IMR-90 (cell line): ENCODE data around the gene CTNNBIP1. TPM values are rescaled to one million over a fixed set of nuclear protein-coding genes. Genes with fewer than 3 reads are reported as not detected.
A peak's percentile ranks its signal among the peaks of the same experiment; 100 is the strongest.

Source experiments
- ATAC-seq: fragments of 200-7000 bp; cut with Tn5 transposase; 2 replicates; pipeline ENCODE4 v1.9.1; 2020; ENCODE audit warnings: low read depth, mild to moderate bottlenecking, moderate library complexity
- BruUV-seq: library from RNA; stranded (reverse); fragments of 400-500 nt; replicated peaks from 2 replicates; lab custom pipeline; 2021; lab: Mats Ljungman, UMichigan
- CTCF ChIA-PET: fragments of 300-600 bp; formaldehyde crosslinking; extraction: SDS; loops from one replicate; lab custom pipeline; 2021; ENCODE audit warnings: antibody characterized with exemption; lab: Yijun Ruan, JAX
- POLR2A ChIA-PET: fragments of 300-600 bp; sonication (Branson Sonifier 250); formaldehyde crosslinking; loops from one replicate; lab custom pipeline; 2022; ENCODE audit warnings: antibody characterized with exemption; ENCODE audit not compliant: unreplicated experiment; lab: Charles Lee
- DNase-seq: peaks from one replicate; pipeline ENCODE4 v3.0.0; 2013
- H2AFZ ChIP-seq: replicated peaks from 2 replicates; pipeline ENCODE3; 2013; ENCODE audit warnings: low read length, mild to moderate bottlenecking; ENCODE audit not compliant: poor library complexity
- H2AK5ac ChIP-seq: 2 replicates; pipeline ENCODE4 v1.6.1; 2013; ENCODE audit warnings: low read depth, low read length, inconsistent platforms
- H2AK9ac ChIP-seq: replicated peaks from 2 replicates; pipeline ENCODE3; 2013; ENCODE audit warnings: mild to moderate bottlenecking, low read depth, low read length, moderate library complexity; ENCODE audit not compliant: poor library complexity
- H2BK120ac ChIP-seq: 2 replicates; pipeline ENCODE4 v1.6.1; 2013; ENCODE audit warnings: low read depth, low read length, inconsistent platforms
- H2BK15ac ChIP-seq: 3 replicates; pipeline ENCODE4 v1.6.1; 2013; ENCODE audit warnings: low read depth, low read length, inconsistent platforms
- H2BK20ac ChIP-seq: 2 replicates; pipeline ENCODE4 v1.6.1; 2013; ENCODE audit warnings: low read depth, mild to moderate bottlenecking, inconsistent platforms, low read length, moderate library complexity
- H2BK5ac ChIP-seq: 2 replicates; pipeline ENCODE4 v1.6.1; 2013; ENCODE audit warnings: mild to moderate bottlenecking, low read depth, low read length, inconsistent platforms; ENCODE audit not compliant: poor library complexity, severe bottlenecking
- H3K14ac ChIP-seq: replicated peaks from 2 replicates; pipeline ENCODE4 v1.6.1; 2013; ENCODE audit warnings: low read depth, low read length, inconsistent platforms
- H3K18ac ChIP-seq: 2 replicates; pipeline ENCODE4 v1.6.1; 2013; ENCODE audit warnings: low read depth, low read length, control low read depth
- H3K23ac ChIP-seq: 2 replicates; pipeline ENCODE4 v1.6.1; 2013; ENCODE audit warnings: low read depth, low read length, inconsistent platforms
- H3K27ac ChIP-seq: 2 replicates; pipeline ENCODE4 v1.5.1; 2013; ENCODE audit warnings: mild to moderate bottlenecking, control low read depth, low read length; ENCODE audit not compliant: insufficient read depth
- H3K27me3 ChIP-seq: 2 replicates; pipeline ENCODE4 v1.6.1; 2013; ENCODE audit warnings: low read length; ENCODE audit not compliant: control insufficient read depth, insufficient read depth
- H3K36me3 ChIP-seq: 2 replicates; pipeline ENCODE4 v1.6.1; 2013; ENCODE audit warnings: low read length, mixed read lengths; ENCODE audit not compliant: control insufficient read depth, insufficient read depth
- H3K4ac ChIP-seq: 2 replicates; pipeline ENCODE4 v1.6.1; 2013; ENCODE audit warnings: low read depth, low read length, inconsistent platforms
- H3K4me1 ChIP-seq: 2 replicates; pipeline ENCODE4 v1.6.1; 2013; ENCODE audit warnings: low read length, mixed read lengths; ENCODE audit not compliant: control insufficient read depth, insufficient read depth
- H3K4me2 ChIP-seq: 2 replicates; pipeline ENCODE4 v1.6.1; 2013; ENCODE audit warnings: low read depth, mild to moderate bottlenecking, control low read depth, low read length, moderate library complexity
- H3K4me3 ChIP-seq: 2 replicates; pipeline ENCODE4 v1.5.1; 2013; ENCODE audit warnings: low read depth, mild to moderate bottlenecking, control low read depth, low read length, moderate library complexity; ENCODE audit not compliant: insufficient read depth
- H3K56ac ChIP-seq: 2 replicates; pipeline ENCODE4 v1.6.1; 2013; ENCODE audit warnings: low read length, inconsistent platforms; ENCODE audit not compliant: insufficient read depth; ENCODE audit errors: extremely low read depth
- H3K79me1 ChIP-seq, 2 experiments: 2 replicates each; pipeline ENCODE4 v1.6.1; 2013; ENCODE audit warnings: low read length in 2 of 2, inconsistent platforms in 1 of 2, low read depth in 1 of 2
- H3K9ac ChIP-seq: 2 replicates; pipeline ENCODE4 v1.6.1; 2013; ENCODE audit warnings: low read depth, low read length, control low read depth
- H3K9me1 ChIP-seq: 2 replicates; pipeline ENCODE4 v1.6.1; 2013; ENCODE audit warnings: low read length, inconsistent platforms; ENCODE audit not compliant: insufficient read depth
- H3K9me3 ChIP-seq: 2 replicates; pipeline ENCODE4 v1.6.1; 2013; ENCODE audit warnings: low read length; ENCODE audit not compliant: control insufficient read depth, insufficient read depth
- H4K20me1 ChIP-seq: 2 replicates; pipeline ENCODE4 v1.6.1; 2013; ENCODE audit warnings: low read length, inconsistent platforms; ENCODE audit not compliant: insufficient read depth
- H4K5ac ChIP-seq: 2 replicates; pipeline ENCODE4 v1.6.1; 2013; ENCODE audit warnings: mild to moderate bottlenecking, low read depth, low read length, control low read depth
- H4K8ac ChIP-seq, 2 experiments: 2 replicates each; pipeline ENCODE4 v1.6.1; 2013; ENCODE audit warnings: low read depth in 2 of 2, low read length in 2 of 2, control low read depth in 1 of 2, inconsistent platforms in 1 of 2
- H4K91ac ChIP-seq: 2 replicates; pipeline ENCODE4 v1.6.1; 2013; ENCODE audit warnings: low read depth, low read length, inconsistent platforms; ENCODE audit not compliant: insufficient read depth
- RCOR1 ChIP-seq: IDR thresholded peaks from 2 replicates; pipeline ENCODE4 v1.6.1; 2012; ENCODE audit warnings: mild to moderate bottlenecking, low read length, improper control_type of control experiment; ENCODE audit not compliant: insufficient replicate concordance
- USF2 ChIP-seq: fragments of 150-350 bp; IDR thresholded peaks from 2 replicates; pipeline ENCODE4 v1.6.1; 2017; ENCODE audit warnings: mild to moderate bottlenecking, antibody characterized with exemption, low read length, low read depth
- WGBS, 2 experiments: methylation state at CpG; one replicate each; pipeline versions ENCODE4 v1.1.5 to v1.1.7; 2013; ENCODE audit warnings: missing lambda C conversion rate in 2 of 2; ENCODE audit not compliant: insufficient read length in 1 of 2; ENCODE audit errors: extremely low coverage in 2 of 2; 5-methylcytosine and 5-hydroxymethylcytosine counted together
- dilution Hi-C: fragments of 300-500 bp; cut with HindIII; formaldehyde crosslinking; loops from one replicate; pipeline ENCODE4 v1.14.3; 2018; ENCODE audit warnings: low sequenced_read_pairs; ENCODE audit not compliant: unreplicated experiment
- in situ Hi-C: fragments of 300-500 bp; cut with MboI; formaldehyde crosslinking; loops from 3 replicates; pipeline ENCODE4 v1.14.3; 2019; ENCODE audit warnings: low sequenced_read_pairs, inconsistent platforms, mixed read lengths
- intact Hi-C: fragments of 100-400 bp; cut with micrococcal nuclease; formaldehyde crosslinking; loops from 2 replicates; pipeline ENCODE4 v1.10.0; 2022
- polyA plus RNA-seq, 3 experiments: library from polyadenylated mRNA; depleted of rRNA; stranded (reverse); fragments of >200 nt; gene quantifications; 2 replicates each; pipeline ENCODE4 v1.2.3, GENCODE V29; 2012; ENCODE audit warnings: low replicate concordance in 1 of 3
- total RNA-seq: library from RNA; depleted of rRNA; stranded (reverse); fragments of >200 nt; gene quantifications from 2 replicates; pipeline ENCODE4 v1.2.3, GENCODE V29; 2012

CTNNBIP1 gene
- total and polyA plus RNA-seq, 2 of the 4 experiments (the other 2 are of a cell fraction): 24.7 to 28.5 TPM

GRCh38 chr1:9825093-9826074 lies 84.7 kb downstream of the CTNNBIP1 start:
- H2BK120ac ChIP-seq: no peak overlapping the region
- H3K4me1 ChIP-seq: 0 out of 2 replicates have a peak, but pooled peaks cover 2% of the 10 kb centered on the region
- ChIA-PET CTCF (interaction anchor here (0.6 kb wide), 2 partner anchors 131 to 621 kb away, joined by 3 read pairs; no protein-coding TSS in a partner anchor), POLR2A (no interaction called here)
- H3K79me1 ChIP-seq: peaks cover 12 to 27% of the 10 kb centered on the region in 2 experiments
- H2BK20ac ChIP-seq: no peak overlapping the region
- no peak overlapping the region for H3K56ac ChIP-seq
- no peak overlapping the region for H3K27ac ChIP-seq
- H2BK5ac ChIP-seq: no peak overlapping the region
- no peak overlapping the region for H2AK5ac ChIP-seq
- H4K8ac ChIP-seq: no peak overlapping the region
- H3K23ac ChIP-seq: no peak overlapping the region
- no peak overlapping the region for H4K5ac ChIP-seq
- H3K27me3 ChIP-seq: no peaks in the 10 kb centered on the region
- H3K9ac ChIP-seq: no peak overlapping the region
- peaks cover 7% of the 10 kb centered on the region; the same call in 1 of the 2 replicates for H3K9me1 ChIP-seq
- no peak overlapping the region for H3K18ac ChIP-seq
- peaks cover 22% of the 10 kb centered on the region; the same call in 1 of the 2 replicates for H4K20me1 ChIP-seq
- no TSS peak for BruUV-seq
- H4K91ac ChIP-seq: no peak overlapping the region
- peak overlapping the region; percentile 10; the same call in 1 of the 2 replicates for H3K4me2 ChIP-seq
- no peak overlapping the region for H3K14ac ChIP-seq
- ATAC-seq (peak; percentile 6), DNase-seq (peak; percentile 51)
- H2BK15ac ChIP-seq: no peak overlapping the region
- no peak overlapping the region for H3K4me3 ChIP-seq
- H2AK9ac ChIP-seq: peak overlapping the region; percentile 38
- no peaks in the 10 kb centered on the region for H3K36me3 ChIP-seq
- dilution Hi-C loops (no loop called here), intact Hi-C loops (no loop called here), in situ Hi-C loops (no loop called here)
- no peaks in the 10 kb centered on the region for H3K9me3 ChIP-seq
- TF ChIP-seq USF2 (no peak), RCOR1 (peak; percentile 64)
- H2AFZ ChIP-seq: peak overlapping the region; percentile 80
- no peak overlapping the region; the same call in 1 of the 2 replicates for H3K4ac ChIP-seq
- WGBS, 2 experiments: 5% methylated on average over 3 of the region's 17 CpGs; no CpG with 5 or more reads in 1 of the 2 experiments
